ACC112 (cell line): ENCODE data around the gene CALML3.

Experiments
- H2AFZ ChIP-seq: fragments of 200-600 bp; sonication (generic); one replicate; pipeline ENCODE4 v1.6.0; 2017; ENCODE audit warnings: antibody characterized with exemption, low read length; ENCODE audit not compliant: unreplicated experiment
- H3K27ac ChIP-seq: fragments of 200-600 bp; sonication (generic); 2 replicates; pipeline ENCODE4 v1.5.1; 2014; ENCODE audit warnings: low read depth, mild to moderate bottlenecking, antibody characterized with exemption, low read length, moderate library complexity
- H3K27me3 ChIP-seq: fragments of 200-600 bp; sonication (generic); 2 replicates; pipeline ENCODE4 v1.6.1; 2014; ENCODE audit warnings: mild to moderate bottlenecking, antibody characterized with exemption, low read length, moderate library complexity, mixed read lengths; ENCODE audit not compliant: insufficient read depth
- H3K36me3 ChIP-seq: fragments of 200-600 bp; sonication (generic); 2 replicates; pipeline ENCODE4 v1.6.1; 2016; ENCODE audit warnings: mild to moderate bottlenecking, antibody characterized with exemption, low read length, moderate library complexity, mixed read lengths; ENCODE audit not compliant: insufficient read depth
- H3K4me1 ChIP-seq: fragments of 200-600 bp; sonication (generic); one replicate; pipeline ENCODE4 v1.6.1; 2016; ENCODE audit warnings: low read length, mixed read lengths; ENCODE audit not compliant: insufficient read depth, unreplicated experiment, control insufficient read depth
- H3K4me3 ChIP-seq: fragments of 200-600 bp; sonication (generic); 2 replicates; pipeline ENCODE4 v1.5.1; 2014; ENCODE audit warnings: mild to moderate bottlenecking, low read depth, low read length
- H3K79me2 ChIP-seq: fragments of 200-600 bp; sonication (generic); one replicate; pipeline ENCODE4 v1.6.0; 2016; ENCODE audit warnings: low read length; ENCODE audit not compliant: control insufficient read depth, unreplicated experiment, insufficient read depth

The CALML3 gene

GRCh38 chr10:5560142-5560816 lies 35.5 kb downstream of the CALML3 start:
- Histone ChIP-seq H3K27ac (peak overlapping the region; percentile 29; the same call in 1 of the 2 replicates), H3K4me3 (no peak overlapping the region)

GRCh38 chr10:5560817-5561703 lies 36.3 kb downstream of the CALML3 start:
- peaks cover 33% of the 10 kb centered on the region for H3K4me1 ChIP-seq
- no peaks in the 10 kb centered on the region for H3K27me3 ChIP-seq
- H3K4me3 ChIP-seq: no peak overlapping the region
- no peak overlapping the region for H3K27ac ChIP-seq
- no peak overlapping the region for H2AFZ ChIP-seq
- no peaks in the 10 kb centered on the region for H3K79me2 ChIP-seq
- H3K36me3 ChIP-seq: no peaks in the 10 kb centered on the region

More at GRCh38 chr10:5560142-5560816, 35.5 kb downstream of the CALML3 start:
- peak overlapping the region; percentile 4 for H2AFZ ChIP-seq
- peaks cover 32% of the 10 kb centered on the region for H3K4me1 ChIP-seq
- no peaks in the 10 kb centered on the region for H3K36me3 ChIP-seq
- no peaks in the 10 kb centered on the region for H3K79me2 ChIP-seq
- no peaks in the 10 kb centered on the region for H3K27me3 ChIP-seq

DNA sequence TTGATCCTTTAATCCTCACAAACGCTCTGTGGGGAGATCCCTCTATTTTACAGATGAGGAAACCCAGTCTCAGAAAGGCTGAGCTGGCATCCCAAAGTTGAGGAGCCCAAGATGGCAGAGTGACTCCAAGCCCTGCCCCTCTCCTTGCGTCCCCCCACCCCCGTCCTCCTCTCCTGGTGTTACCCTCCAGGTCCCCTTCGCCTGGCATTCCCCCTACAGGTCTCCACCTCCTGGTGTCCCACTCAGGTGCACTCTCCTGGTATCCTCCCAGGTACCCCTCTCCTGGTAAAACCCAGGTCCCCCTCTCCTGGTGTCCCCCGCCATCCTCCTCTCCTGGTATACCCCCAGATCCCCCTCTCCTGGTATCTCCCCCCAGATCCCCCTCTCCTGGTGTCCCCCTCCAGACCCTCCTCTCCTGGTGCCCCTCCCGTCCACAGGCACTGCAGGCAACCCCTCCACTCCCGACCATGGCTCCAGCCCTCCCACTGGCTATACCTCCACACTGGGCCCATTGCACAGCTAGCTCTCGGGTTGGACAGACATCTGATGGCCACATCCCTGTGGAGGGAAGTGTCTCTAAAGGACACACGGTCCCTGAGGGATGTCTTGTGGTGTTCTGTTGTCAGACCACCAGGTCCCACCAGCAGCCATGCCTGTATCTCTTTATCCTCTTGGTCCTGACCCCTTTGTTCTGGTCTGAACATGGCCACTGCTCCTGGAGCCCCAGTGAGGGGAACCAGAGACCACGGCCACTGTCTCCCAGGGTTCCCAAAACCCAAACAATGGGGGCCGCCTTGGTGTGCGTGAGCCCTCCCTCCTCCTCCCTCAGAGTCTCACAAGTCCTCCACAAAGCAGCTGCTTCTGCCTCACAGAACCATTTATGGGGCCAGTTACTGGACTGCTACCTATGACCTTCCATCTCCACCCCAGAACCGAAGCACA lies 37.2 kb downstream of the CALML3 start:
- H3K36me3 ChIP-seq: no peaks in the 10 kb centered on the region

DNA sequence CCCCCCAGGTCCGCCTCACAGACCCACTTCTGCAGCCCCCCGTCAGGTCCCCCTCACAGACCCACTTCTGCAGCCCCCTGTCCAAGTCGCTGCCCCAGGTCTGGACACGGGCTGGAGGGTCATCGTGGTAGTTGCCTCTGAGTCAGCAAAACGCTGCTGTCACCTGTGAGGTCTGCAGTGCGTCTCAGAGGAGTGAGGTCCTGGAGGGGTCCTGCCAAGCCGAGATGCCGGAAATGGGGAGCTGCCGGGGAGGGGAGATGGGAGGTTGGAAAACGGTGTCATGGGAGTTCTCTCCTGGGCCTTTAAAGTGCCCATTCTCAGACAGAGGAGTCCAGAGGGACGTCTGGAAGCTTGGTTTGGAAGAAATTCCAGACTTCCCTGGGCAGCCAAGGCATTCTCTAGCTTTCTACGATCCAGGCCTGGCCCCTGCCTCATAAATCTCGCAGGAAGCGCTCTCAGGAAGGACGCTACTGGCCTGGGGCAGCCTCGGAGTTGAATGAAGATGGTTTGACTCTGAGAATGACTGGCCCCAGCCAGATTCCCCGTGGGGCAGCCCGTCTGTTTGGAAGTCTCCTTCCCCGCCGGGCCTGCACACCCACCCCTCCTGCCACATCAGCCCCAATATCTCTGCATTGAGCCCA lies 38.7 kb downstream of the CALML3 start:
- Histone ChIP-seq H3K27me3 (no peaks in the 10 kb centered on the region), H2AFZ (no peak overlapping the region), H3K79me2 (no peaks in the 10 kb centered on the region), H3K4me3 (no peak overlapping the region), H3K27ac (no peak overlapping the region), H3K4me1 (peaks cover 33% of the 10 kb centered on the region), H3K36me3 (no peaks in the 10 kb centered on the region)

More for the DNA sequence above, 37.2 kb downstream of the CALML3 start:
- Histone ChIP-seq H3K4me1 (peaks cover 33% of the 10 kb centered on the region), H3K4me3 (no peak overlapping the region), H3K79me2 (no peaks in the 10 kb centered on the region), H2AFZ (no peak overlapping the region), H3K27me3 (no peaks in the 10 kb centered on the region), H3K27ac (no peak overlapping the region)

DNA sequence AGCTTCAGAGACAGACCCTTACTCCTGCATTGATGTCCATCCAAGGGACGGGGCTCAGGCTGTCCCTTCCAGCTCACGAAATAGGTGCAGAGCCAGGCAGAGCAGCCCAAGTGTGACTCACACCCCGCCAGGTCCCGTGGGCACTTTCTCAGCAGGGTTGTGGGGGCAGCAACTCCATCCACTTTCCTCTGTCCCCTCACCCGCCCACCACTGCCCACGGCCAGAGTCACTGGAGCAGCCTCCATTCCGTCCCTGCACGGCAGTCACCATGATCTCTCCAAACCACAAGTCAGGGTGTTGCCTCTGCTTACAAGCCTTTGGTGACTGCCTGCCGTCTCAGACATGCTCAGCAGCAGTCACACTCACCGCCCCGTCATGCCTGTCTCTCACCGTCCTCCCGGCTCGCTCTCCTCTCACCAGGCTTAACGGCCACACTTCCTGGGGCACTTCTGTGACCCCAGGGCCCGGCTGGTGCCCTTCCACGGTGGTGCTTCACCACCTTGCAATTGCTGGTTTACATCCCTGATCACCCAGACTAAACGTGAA lies 39.3 kb downstream of the CALML3 start:
- Histone ChIP-seq H3K27ac (no peak overlapping the region), H3K79me2 (no peaks in the 10 kb centered on the region), H3K4me3 (no peak overlapping the region), H3K4me1 (peaks cover 29% of the 10 kb centered on the region), H3K36me3 (no peaks in the 10 kb centered on the region), H3K27me3 (no peaks in the 10 kb centered on the region), H2AFZ (no peak overlapping the region)

DNA sequence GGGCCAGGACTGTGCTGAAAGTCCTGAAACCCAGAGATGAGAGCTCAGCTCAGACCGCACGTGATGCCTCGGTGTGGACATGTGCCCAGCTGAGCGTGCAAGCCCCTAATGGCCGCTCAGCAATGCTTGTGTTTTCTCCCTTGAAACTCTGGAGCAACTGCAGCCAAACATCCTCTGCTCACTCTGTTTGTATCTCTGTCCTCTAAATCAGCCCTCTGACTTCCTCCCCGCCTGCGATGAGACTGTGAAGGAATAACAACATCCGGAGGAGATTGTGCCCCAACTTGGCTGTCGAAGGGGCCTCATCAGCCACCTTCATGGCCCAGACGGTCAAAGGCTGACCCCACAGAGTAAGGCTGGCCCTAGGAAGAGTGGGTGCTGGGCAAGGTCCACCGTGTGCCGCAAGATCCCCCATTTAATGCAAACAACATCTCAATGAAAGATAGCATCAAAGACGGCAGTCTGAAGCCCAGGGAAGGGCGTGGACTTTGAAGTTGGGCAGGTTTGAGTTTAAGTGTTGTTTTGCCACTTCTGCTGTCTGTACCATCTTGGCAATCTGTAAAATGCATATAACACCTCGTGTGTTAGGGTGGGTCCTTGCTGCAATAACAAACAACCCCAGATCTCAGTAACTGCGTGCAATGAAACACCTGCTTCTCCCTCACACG lies 39.9 kb downstream of the CALML3 start:
- Histone ChIP-seq H3K4me3 (no peak overlapping the region), H3K4me1 (peaks cover 23% of the 10 kb centered on the region), H3K36me3 (no peaks in the 10 kb centered on the region), H3K27me3 (no peaks in the 10 kb centered on the region), H3K27ac (no peak overlapping the region), H2AFZ (no peak overlapping the region), H3K79me2 (no peaks in the 10 kb centered on the region)

GRCh38 chr10:5565205-5565545 lies 40.4 kb downstream of the CALML3 start:
- H3K36me3 ChIP-seq: no peaks in the 10 kb centered on the region
- no peaks in the 10 kb centered on the region for H3K27me3 ChIP-seq
- no peak overlapping the region for H3K27ac ChIP-seq
- H3K79me2 ChIP-seq: no peaks in the 10 kb centered on the region
- no peak overlapping the region for H3K4me3 ChIP-seq
- H3K4me1 ChIP-seq: peaks cover 19% of the 10 kb centered on the region
- H2AFZ ChIP-seq: no peak overlapping the region

- H3K79me2 ChIP-seq: no peaks in the 10 kb centered on the region
- peaks cover 15% of the 10 kb centered on the region for H3K4me1 ChIP-seq
- H3K4me3 ChIP-seq: no peak overlapping the region
- no peak overlapping the region for H2AFZ ChIP-seq
- no peaks in the 10 kb centered on the region for H3K36me3 ChIP-seq
- no peak overlapping the region for H3K27ac ChIP-seq
- H3K27me3 ChIP-seq: no peaks in the 10 kb centered on the region
These were observed 41.2 kb downstream of the CALML3 start for GRCh38 chr10:5565671-5566581.

DNA sequence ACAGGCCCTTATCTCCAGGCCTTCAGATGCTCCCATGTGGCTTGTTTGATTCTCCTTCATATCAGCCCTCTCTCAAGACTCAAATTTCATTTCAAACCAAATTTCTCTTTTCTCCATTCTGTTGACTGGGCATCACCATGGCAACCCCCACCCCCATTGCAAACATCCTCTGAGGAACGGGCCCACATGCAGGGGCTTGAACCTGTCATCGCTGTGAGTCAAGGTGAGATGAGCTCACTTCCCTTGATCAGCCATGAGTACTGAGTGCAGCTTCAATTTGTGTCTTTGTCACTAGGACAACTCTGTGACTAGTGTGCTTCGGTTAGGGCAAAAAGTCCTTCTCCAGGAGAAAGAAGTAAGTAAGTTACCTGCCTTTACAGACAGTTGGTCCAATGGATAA lies 41.9 kb downstream of the CALML3 start:
- no peak overlapping the region for H3K4me3 ChIP-seq
- no peak overlapping the region for H2AFZ ChIP-seq
- H3K79me2 ChIP-seq: no peaks in the 10 kb centered on the region
- H3K27me3 ChIP-seq: no peaks in the 10 kb centered on the region
- H3K36me3 ChIP-seq: no peaks in the 10 kb centered on the region
- H3K27ac ChIP-seq: no peak overlapping the region
- peaks cover 15% of the 10 kb centered on the region for H3K4me1 ChIP-seq
